ENCODE data around the gene PSORS1C1.

PSORS1C1 gene

GRCh38 chr6:31170987-31171671, 56.5 kb downstream of the PSORS1C1 start:
- TF ChIP-seq POLR2A (IDR thresholded peaks at IDR 0.05; ENCODE audit: low read depth, low read length) (no peak), POLR2AphosphoS5 (IDR thresholded peaks at IDR 0.05; ENCODE audit: low read depth, low read length) (no peak), PAX5 (IDR thresholded peaks at IDR 0.05; ENCODE audit: insufficient read depth, low read length, severe bottlenecking) (no peak), TAF1 (IDR thresholded peaks at IDR 0.05; ENCODE audit: low read depth, low read length) (no peak), SPI1 (IDR thresholded peaks at IDR 0.05; ENCODE audit: low read depth, low read length) (no peak), POU2F2 (IDR thresholded peaks at IDR 0.05; ENCODE audit: low read depth, low read length) (no peak)
- FAIRE-seq (no peak), DNase-seq (ENCODE audit: insufficient read length, low spot score) (no peak)

- TF ChIP-seq POLR2A (IDR thresholded peaks at IDR 0.05; ENCODE audit: low read depth, low read length), result no peak
- TF ChIP-seq TAF1 (IDR thresholded peaks at IDR 0.05; ENCODE audit: low read depth, low read length), result no peak
- TF ChIP-seq POLR2AphosphoS5 (IDR thresholded peaks at IDR 0.05; ENCODE audit: low read depth, low read length), result no peak
- no peak for TF ChIP-seq SPI1 (IDR thresholded peaks at IDR 0.05; ENCODE audit: low read depth, low read length)
- TF ChIP-seq PAX5 (IDR thresholded peaks at IDR 0.05; ENCODE audit: insufficient read depth, low read length, severe bottlenecking), result no peak
- TF ChIP-seq POU2F2 (IDR thresholded peaks at IDR 0.05; ENCODE audit: low read depth, low read length), result no peak
- DNase-seq (ENCODE audit: insufficient read length, low spot score), result no peak
- no peak for FAIRE-seq
Observed at GRCh38 chr6:31171931-31172905, 57.6 kb downstream of the PSORS1C1 start.

- FAIRE-seq, result no peak
- TF ChIP-seq POLR2AphosphoS5 (IDR thresholded peaks at IDR 0.05; ENCODE audit: low read depth, low read length) (no peak), PAX5 (IDR thresholded peaks at IDR 0.05; ENCODE audit: insufficient read depth, low read length, severe bottlenecking) (no peak), POU2F2 (IDR thresholded peaks at IDR 0.05; ENCODE audit: low read depth, low read length) (no peak), TAF1 (IDR thresholded peaks at IDR 0.05; ENCODE audit: low read depth, low read length) (no peak), POLR2A (IDR thresholded peaks at IDR 0.05; ENCODE audit: low read depth, low read length) (no peak), SPI1 (IDR thresholded peaks at IDR 0.05; ENCODE audit: low read depth, low read length) (no peak)
- no peak for DNase-seq (ENCODE audit: insufficient read length, low spot score)
Observed at GRCh38 chr6:31172973-31173384, 58.4 kb downstream of the PSORS1C1 start.

- DNase-seq (ENCODE audit: insufficient read length, low spot score), result no peak
- no peak for FAIRE-seq
- TF ChIP-seq SPI1 (IDR thresholded peaks at IDR 0.05; ENCODE audit: low read depth, low read length) (no peak), POU2F2 (IDR thresholded peaks at IDR 0.05; ENCODE audit: low read depth, low read length) (no peak), TAF1 (IDR thresholded peaks at IDR 0.05; ENCODE audit: low read depth, low read length) (no peak), PAX5 (IDR thresholded peaks at IDR 0.05; ENCODE audit: insufficient read depth, low read length, severe bottlenecking) (no peak)
Observed at GRCh38 chr6:31173406-31173805, 58.8 kb downstream of the PSORS1C1 start.

GRCh38 chr6:31174378-31174777, 59.8 kb downstream of the PSORS1C1 start:
- FAIRE-seq, result no peak
- DNase-seq (ENCODE audit: insufficient read length, low spot score), result no peak
- TF ChIP-seq SPI1 (IDR thresholded peaks at IDR 0.05; ENCODE audit: low read depth, low read length), result no peak
- no peak for TF ChIP-seq POLR2A (IDR thresholded peaks at IDR 0.05; ENCODE audit: low read depth, low read length)
- TF ChIP-seq PAX5 (IDR thresholded peaks at IDR 0.05; ENCODE audit: insufficient read depth, low read length, severe bottlenecking), result no peak
- no peak for TF ChIP-seq POLR2AphosphoS5 (IDR thresholded peaks at IDR 0.05; ENCODE audit: low read depth, low read length)
- TF ChIP-seq TAF1 (IDR thresholded peaks at IDR 0.05; ENCODE audit: low read depth, low read length), result no peak
- TF ChIP-seq POU2F2 (IDR thresholded peaks at IDR 0.05; ENCODE audit: low read depth, low read length), result no peak

- DNase-seq (ENCODE audit: insufficient read length, low spot score), result no peak
- TF ChIP-seq POLR2A (IDR thresholded peaks at IDR 0.05; ENCODE audit: low read depth, low read length), result no peak
- no peak for TF ChIP-seq POLR2AphosphoS5 (IDR thresholded peaks at IDR 0.05; ENCODE audit: low read depth, low read length)
- TF ChIP-seq POU2F2 (IDR thresholded peaks at IDR 0.05; ENCODE audit: low read depth, low read length), result no peak
- TF ChIP-seq PAX5 (IDR thresholded peaks at IDR 0.05; ENCODE audit: insufficient read depth, low read length, severe bottlenecking), result no peak
- no peak for TF ChIP-seq SPI1 (IDR thresholded peaks at IDR 0.05; ENCODE audit: low read depth, low read length)
- no peak for TF ChIP-seq TAF1 (IDR thresholded peaks at IDR 0.05; ENCODE audit: low read depth, low read length)
- no peak for FAIRE-seq
Observed at GRCh38 chr6:31175971-31176370, 61.4 kb downstream of the PSORS1C1 start.

- TF ChIP-seq POLR2A (IDR thresholded peaks at IDR 0.05; ENCODE audit: low read depth, low read length) (no peak), SPI1 (IDR thresholded peaks at IDR 0.05; ENCODE audit: low read depth, low read length) (no peak), TAF1 (IDR thresholded peaks at IDR 0.05; ENCODE audit: low read depth, low read length) (no peak), POU2F2 (IDR thresholded peaks at IDR 0.05; ENCODE audit: low read depth, low read length) (no peak), POLR2AphosphoS5 (IDR thresholded peaks at IDR 0.05; ENCODE audit: low read depth, low read length) (no peak), PAX5 (IDR thresholded peaks at IDR 0.05; ENCODE audit: insufficient read depth, low read length, severe bottlenecking) (no peak)
- FAIRE-seq (peak; percentile 64), DNase-seq (ENCODE audit: insufficient read length, low spot score) (no peak)
Observed at GRCh38 chr6:31178143-31179041, 63.8 kb downstream of the PSORS1C1 start.

GRCh38 chr6:31179042-31179386, 64.4 kb downstream of the PSORS1C1 start:
- TF ChIP-seq POLR2A (IDR thresholded peaks at IDR 0.05; ENCODE audit: low read depth, low read length), result no peak
- FAIRE-seq (peak; percentile 43), DNase-seq (ENCODE audit: insufficient read length, low spot score) (no peak)

GRCh38 chr6:31179896-31180295, 65.3 kb downstream of the PSORS1C1 start:
- no peak for FAIRE-seq
- DNase-seq (ENCODE audit: insufficient read length, low spot score), result no peak
- TF ChIP-seq SPI1 (IDR thresholded peaks at IDR 0.05; ENCODE audit: low read depth, low read length) (no peak), POLR2AphosphoS5 (IDR thresholded peaks at IDR 0.05; ENCODE audit: low read depth, low read length) (no peak), POLR2A (IDR thresholded peaks at IDR 0.05; ENCODE audit: low read depth, low read length) (no peak), POU2F2 (IDR thresholded peaks at IDR 0.05; ENCODE audit: low read depth, low read length) (no peak), PAX5 (IDR thresholded peaks at IDR 0.05; ENCODE audit: insufficient read depth, low read length, severe bottlenecking) (no peak), TAF1 (IDR thresholded peaks at IDR 0.05; ENCODE audit: low read depth, low read length) (no peak)

Data from GM12891 (cell line).